PC-9 (cell line): ENCODE results near the gene HNRNPM. TPM values are rescaled to one million over a fixed set of nuclear protein-coding genes. Genes with fewer than 3 reads are reported as not detected.

Experiments
- BruUV-seq: library from RNA; stranded (reverse); fragments of 400-500 nt; replicated peaks from 2 replicates; lab custom pipeline; 2021; lab: Mats Ljungman, UMichigan
- CTCF ChIA-PET: fragments of 300-600 bp; sonication (Branson Sonifier 250); formaldehyde crosslinking; loops from one replicate; lab custom pipeline; 2022; ENCODE audit warnings: antibody characterized with exemption; lab: Charles Lee
- POLR2A ChIA-PET: fragments of 300-600 bp; sonication (Branson Sonifier 250); formaldehyde crosslinking; loops from one replicate; lab custom pipeline; 2022; ENCODE audit warnings: antibody characterized with exemption; ENCODE audit not compliant: unreplicated experiment; lab: Charles Lee
- DNase-seq, 2 experiments: peaks; one replicate each; pipeline versions ENCODE4 v3.0.0 to v3.0.0-alpha.2; 2015 to 2022; ENCODE audit warnings: mixed read lengths in 1 of 2
- H2AFZ ChIP-seq: fragments of 200-600 bp; sonication (generic); 2 replicates; pipeline ENCODE4 v1.8.1; 2017; ENCODE audit warnings: antibody characterized with exemption
- H3F3A ChIP-seq: fragments of 200-600 bp; sonication (generic); 2 replicates; pipeline ENCODE4 v1.8.1; 2017; ENCODE audit warnings: antibody characterized with exemption, mild to moderate bottlenecking, low read depth; ENCODE audit not compliant: insufficient read depth
- H3K27ac ChIP-seq: fragments of 200-600 bp; sonication (generic); 2 replicates; pipeline ENCODE4 v1.6.1; 2016; ENCODE audit warnings: mixed run types
- H3K27me3 ChIP-seq: fragments of 200-600 bp; sonication (generic); 2 replicates; pipeline ENCODE4 v1.6.1; 2016; ENCODE audit warnings: low read depth, mixed run types; ENCODE audit not compliant: insufficient read depth
- H3K36me3 ChIP-seq: fragments of 200-600 bp; sonication (generic); 2 replicates; pipeline ENCODE4 v1.6.1; 2016; ENCODE audit warnings: low read depth, mixed run types
- H3K4me1 ChIP-seq: fragments of 200-600 bp; sonication (generic); replicated peaks from 2 replicates; pipeline ENCODE4 v1.6.1; 2016; ENCODE audit warnings: mixed run types; ENCODE audit not compliant: insufficient read depth
- H3K4me2 ChIP-seq: fragments of 200-600 bp; sonication (generic); 2 replicates; pipeline ENCODE4 v1.6.1; 2017; ENCODE audit warnings: mixed run types
- H3K4me3 ChIP-seq: fragments of 200-600 bp; sonication (generic); 2 replicates; pipeline ENCODE4 v1.6.1; 2016; ENCODE audit warnings: mixed run types
- H3K79me2 ChIP-seq: fragments of 200-600 bp; sonication (generic); 2 replicates; pipeline ENCODE4 v1.6.1; 2017; ENCODE audit warnings: low read depth, mixed run types
- H3K9me2 ChIP-seq: fragments of 200-600 bp; sonication (generic); 2 replicates; pipeline ENCODE4 v1.8.1; 2017; ENCODE audit warnings: mild to moderate bottlenecking; ENCODE audit not compliant: insufficient read depth
- H3K9me3 ChIP-seq: fragments of 200-600 bp; sonication (generic); 2 replicates; pipeline ENCODE4 v1.8.1; 2016; ENCODE audit warnings: low read depth; ENCODE audit not compliant: insufficient read depth
- H4K20me1 ChIP-seq: fragments of 200-600 bp; sonication (generic); 2 replicates; pipeline ENCODE4 v1.8.1; 2017; ENCODE audit not compliant: insufficient read depth
- CTCF ChIP-seq: fragments of 200-600 bp; sonication (generic); conservative IDR thresholded peaks from 2 replicates; pipeline ENCODE4 v1.6.1; 2017; ENCODE audit warnings: mixed run types, antibody characterized with exemption, mild to moderate bottlenecking, moderate library complexity
- EZH2 ChIP-seq: fragments of 200-600 bp; sonication (generic); IDR thresholded peaks from 2 replicates; pipeline ENCODE4 v1.8.0; 2017; ENCODE audit warnings: antibody characterized with exemption, low read depth
- intact Hi-C: fragments of 100-400 bp; cut with micrococcal nuclease; formaldehyde crosslinking; loops from one replicate; pipeline ENCODE4 v1.10.0; 2022; ENCODE audit not compliant: unreplicated experiment
- total RNA-seq: library from RNA; stranded (reverse); gene quantifications from 2 replicates; pipeline ENCODE4 v1.2.3, GENCODE V29; 2021

Gene HNRNPM
- total RNA-seq, 1 experiment from 2014 or later = 239 TPM

- ChIA-PET POLR2A (interaction anchor here (0.5 to 0.7 kb wide), 2 partner anchors 25 to 160 kb away, joined by 3 to 4 read pairs; no protein-coding TSS in a partner anchor), CTCF (no interaction called here)
- DNase-seq = no peak
- intact Hi-C loops = no loop called here
- no peak overlapping the region for H2AFZ ChIP-seq
- TF ChIP-seq EZH2 (no peak), CTCF (no peak)
- no TSS peak for BruUV-seq
- no peaks in the 10 kb centered on the region for H3K27me3 ChIP-seq
- H3K4me3 ChIP-seq = no peak overlapping the region
- peaks cover 76% of the 10 kb centered on the region for H4K20me1 ChIP-seq
- H3K9me3 ChIP-seq = no peaks in the 10 kb centered on the region
- H3K4me1 ChIP-seq = peaks cover 17% of the 10 kb centered on the region
- H3K79me2 ChIP-seq = peaks cover 53% of the 10 kb centered on the region
- peaks cover 24% of the 10 kb centered on the region; the same call in 1 of the 2 replicates for H3F3A ChIP-seq
- no peak overlapping the region for H3K4me2 ChIP-seq
- H3K27ac ChIP-seq = no peak overlapping the region
- H3K36me3 ChIP-seq = peaks cover 8% of the 10 kb centered on the region; the same call in 1 of the 2 replicates
- H3K9me2 ChIP-seq = no peaks in the 10 kb centered on the region
These were observed 46.4 kb upstream of the HNRNPM start for GRCh38 chr19:8398311-8398771.

- ChIA-PET POLR2A (no interaction called here), CTCF (no interaction called here)
- BruUV-seq = no TSS peak
- no peak for TF ChIP-seq CTCF
- no peak for TF ChIP-seq EZH2
- H4K20me1 ChIP-seq = peaks cover 62% of the 10 kb centered on the region
- peaks cover 42% of the 10 kb centered on the region for H3K79me2 ChIP-seq
- no peak overlapping the region for H3K4me3 ChIP-seq
- no peaks in the 10 kb centered on the region for H3K27me3 ChIP-seq
- H3K4me1 ChIP-seq = peaks cover 8% of the 10 kb centered on the region
- no peaks in the 10 kb centered on the region for H3K9me3 ChIP-seq
- intact Hi-C loops = no loop called here
- no peak overlapping the region for H3K4me2 ChIP-seq
- peaks cover 8% of the 10 kb centered on the region; the same call in 1 of the 2 replicates for H3K36me3 ChIP-seq
- H2AFZ ChIP-seq = no peak overlapping the region
- DNase-seq = no peak
- H3K9me2 ChIP-seq = no peaks in the 10 kb centered on the region
- no peak overlapping the region for H3K27ac ChIP-seq
- peaks cover 10% of the 10 kb centered on the region; the same call in 1 of the 2 replicates for H3F3A ChIP-seq
These were observed 45.0 kb upstream of the HNRNPM start for GRCh38 chr19:8399681-8400188.

- Histone ChIP-seq H3K4me2 (no peak overlapping the region), H3K36me3 (peaks cover 8% of the 10 kb centered on the region; the same call in 1 of the 2 replicates), H3K9me3 (no peaks in the 10 kb centered on the region), H4K20me1 (peaks cover 48% of the 10 kb centered on the region), H3K4me1 (no peaks in the 10 kb centered on the region), H3K27me3 (no peaks in the 10 kb centered on the region), H3K4me3 (no peak overlapping the region), H3K27ac (no peak overlapping the region), H2AFZ (no peak overlapping the region), H3K79me2 (peaks cover 22% of the 10 kb centered on the region), H3K9me2 (no peaks in the 10 kb centered on the region), H3F3A (peaks cover 17% of the 10 kb centered on the region; the same call in 1 of the 2 replicates)
- TF ChIP-seq CTCF = no peak
- no peak for TF ChIP-seq EZH2
- intact Hi-C loops = no loop called here
- ChIA-PET POLR2A (no interaction called here), CTCF (no interaction called here)
- no TSS peak for BruUV-seq
- DNase-seq = no peak
These were observed 42.8 kb upstream of the HNRNPM start for GRCh38 chr19:8401981-8402411.
